Renal cortical epithelial cell (primary cell): ENCODE data around the gene CAB39. TPM values are rescaled to one million over a fixed set of nuclear protein-coding genes. Genes with fewer than 3 reads are reported as not detected.

Experiments used
- DNase-seq: peaks from one replicate; pipeline ENCODE4 v3.0.0-alpha.2; 2011; ENCODE audit warnings: low read depth
- total RNA-seq: library from RNA; depleted of rRNA; stranded (reverse); fragments of >200 nt; gene quantifications from 2 replicates; pipeline ENCODE4 v1.2.3, GENCODE V29; 2014

Gene CAB39
- total RNA-seq = 148 and 169 TPM in 2 replicates

DNA sequence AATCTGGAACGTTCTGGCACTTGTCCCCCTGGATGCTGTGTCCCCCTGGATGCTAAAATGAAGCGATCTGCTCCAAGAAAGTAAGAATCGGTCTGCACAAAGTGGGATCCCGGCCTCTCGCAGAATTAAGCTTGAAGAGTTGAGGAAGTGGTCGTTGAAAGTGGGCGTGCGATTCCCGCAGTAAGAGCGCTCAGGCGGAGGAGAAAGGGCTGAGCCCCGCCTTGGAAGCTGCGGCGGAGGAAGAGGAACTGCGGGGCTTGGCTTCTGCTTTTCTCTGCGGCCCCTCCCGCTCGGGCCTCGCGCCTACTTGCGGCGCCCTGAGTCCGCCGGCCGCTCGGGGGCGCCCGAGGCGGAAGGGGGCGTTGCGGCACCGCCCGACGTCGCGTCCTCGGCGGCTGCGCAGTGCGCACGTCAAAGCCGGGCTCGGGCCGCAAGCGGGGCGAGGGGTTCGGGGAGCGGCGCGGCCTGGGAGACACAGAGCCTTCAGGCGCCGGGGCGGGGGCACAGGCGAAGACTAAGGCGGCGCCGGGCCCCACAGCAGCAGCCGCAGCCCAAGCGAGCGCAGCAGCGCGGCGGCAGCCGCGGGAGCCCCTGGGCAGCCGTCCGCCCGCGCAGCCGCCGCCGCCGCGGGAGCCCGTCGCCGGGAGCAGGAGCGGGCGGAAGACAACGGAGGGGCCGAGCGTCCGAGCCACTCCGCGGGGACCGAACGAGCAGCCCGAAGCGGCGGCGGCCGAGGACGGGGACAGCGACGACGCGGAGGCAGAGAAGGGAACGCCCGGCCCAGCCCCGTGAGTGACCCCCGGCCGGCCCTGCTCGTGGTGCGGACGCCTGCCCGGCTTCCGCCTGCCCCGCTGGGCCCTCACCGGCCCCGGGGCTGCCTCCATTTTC lies at the start of gene CAB39:
Gene CAB39 (plus strand): TSS at position 400 of the 888 bp plus-strand sequence. CDS start 47,160 bp downstream, outside the sequence.
- peak; percentile 57 for DNase-seq

DNA sequence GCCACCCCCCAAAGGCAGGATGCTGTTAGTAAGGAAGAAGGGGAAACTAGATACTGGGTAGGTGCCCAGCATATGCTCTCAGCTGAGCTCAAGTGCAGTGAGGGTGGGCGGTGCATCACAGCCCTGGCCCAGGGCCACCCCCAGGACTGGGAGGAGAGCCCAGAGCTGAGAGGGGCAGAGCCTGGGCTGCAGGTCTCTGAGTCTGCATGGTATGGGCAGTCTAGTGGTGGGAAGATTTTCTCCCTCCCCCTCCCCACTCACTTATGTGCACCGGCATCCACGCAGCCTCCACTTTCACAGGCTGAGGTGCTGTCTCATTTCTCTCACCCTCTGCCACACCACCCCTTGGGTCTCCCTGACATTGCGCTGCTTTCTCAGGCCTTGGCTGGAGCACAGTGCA lies 48.5 kb upstream of the CAB39 start:
- no peak for DNase-seq

DNA sequence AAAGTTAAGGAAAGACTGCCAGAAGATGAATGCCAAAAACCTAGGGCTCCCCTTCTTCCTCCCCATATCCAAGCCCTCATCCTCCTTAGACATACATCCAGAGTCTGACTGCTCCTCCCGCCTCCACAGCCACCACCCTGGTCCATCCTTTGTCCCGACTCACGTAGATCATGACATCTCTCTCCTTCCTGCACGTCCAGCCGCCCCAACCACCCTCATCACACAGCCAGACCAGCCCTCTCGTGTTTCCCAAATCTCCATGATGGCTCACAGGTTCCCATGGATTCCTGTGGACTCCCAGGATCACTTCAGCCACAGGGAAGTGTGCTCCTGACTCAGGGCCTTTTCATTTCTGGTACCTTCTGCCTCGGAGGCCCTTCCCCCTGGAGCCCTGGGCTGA lies 47.8 kb upstream of the CAB39 start:
- DNase-seq = no peak

DNA sequence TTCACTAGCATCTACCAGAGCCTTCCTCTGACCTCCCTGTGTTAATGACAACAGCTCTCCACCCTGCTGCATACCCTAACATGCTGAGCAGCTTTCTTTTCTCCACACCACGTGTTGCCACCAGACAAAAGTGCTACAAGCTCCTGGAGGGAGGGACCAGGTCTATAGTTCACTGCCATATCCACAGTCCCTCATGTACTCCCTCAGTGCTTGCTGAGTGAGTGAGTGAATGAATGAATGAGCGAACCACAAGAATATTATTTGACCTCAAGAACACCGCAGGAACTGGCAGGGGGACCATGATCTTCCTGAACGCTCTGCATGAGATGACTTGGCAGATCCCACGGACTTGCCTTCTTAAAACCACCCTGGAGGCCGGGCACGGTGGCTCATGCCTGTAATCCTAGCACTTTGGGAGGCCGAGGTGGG lies 47.4 kb upstream of the CAB39 start:
- DNase-seq = no peak

DNA sequence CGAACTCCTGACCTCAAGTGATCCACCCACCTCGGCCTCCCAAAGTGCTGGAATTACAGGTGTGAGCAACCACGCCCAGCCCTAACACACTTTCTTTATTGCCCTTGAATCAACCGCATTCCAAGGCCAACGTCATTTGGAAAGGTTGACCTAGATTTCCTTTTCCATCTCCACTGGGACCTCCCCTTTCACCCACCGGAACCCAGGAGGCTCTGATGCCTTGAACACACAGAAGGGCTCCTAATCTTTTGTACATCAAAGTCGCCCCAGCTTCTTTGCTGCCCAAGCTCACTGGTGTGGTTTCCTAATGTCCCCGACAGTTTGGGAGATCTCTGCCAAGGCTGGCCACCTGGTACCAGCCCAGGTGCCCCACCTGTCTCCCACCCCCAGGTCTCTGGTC lies 46.2 kb upstream of the CAB39 start:
- no peak for DNase-seq

DNA sequence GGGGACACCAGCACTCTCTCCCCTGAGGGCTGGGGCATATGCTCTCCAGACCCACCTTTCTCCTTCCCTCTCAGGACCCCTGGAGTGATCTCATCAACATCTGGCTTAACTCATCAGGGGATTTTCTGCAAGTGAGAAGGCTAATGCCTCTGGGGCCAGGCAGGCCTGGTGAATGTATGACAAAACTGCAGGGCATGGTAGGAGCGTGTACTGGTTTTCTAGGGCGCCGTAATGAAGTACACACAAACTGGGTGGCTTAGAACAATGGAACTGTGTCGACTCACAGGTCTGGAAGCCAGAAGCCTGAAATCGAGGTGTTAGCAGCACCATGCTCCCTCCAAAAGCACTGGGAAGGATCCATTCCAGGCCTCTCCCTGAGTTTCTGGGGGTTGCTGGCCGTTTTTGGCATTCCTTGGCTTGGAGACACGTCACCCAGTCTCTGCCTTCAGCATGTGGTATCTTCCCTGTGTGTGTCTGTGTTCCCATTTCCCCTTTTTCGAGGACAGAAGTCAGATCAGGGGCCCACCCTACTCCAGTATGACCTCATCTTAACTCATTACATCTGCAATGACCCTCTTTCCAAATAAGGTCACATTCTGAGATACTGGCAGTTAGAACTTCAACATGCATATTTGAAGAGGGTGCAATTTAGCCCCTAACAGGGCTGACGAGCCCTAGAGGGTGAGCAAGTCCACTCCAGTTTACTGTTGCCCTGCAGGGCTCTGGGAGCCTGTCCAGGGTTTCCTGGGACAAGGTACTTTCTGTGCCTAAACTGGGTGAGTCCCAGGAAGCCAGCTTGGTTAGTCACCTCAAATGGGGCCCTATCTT lies 45.5 kb upstream of the CAB39 start:
- DNase-seq = peak; percentile 69

DNA sequence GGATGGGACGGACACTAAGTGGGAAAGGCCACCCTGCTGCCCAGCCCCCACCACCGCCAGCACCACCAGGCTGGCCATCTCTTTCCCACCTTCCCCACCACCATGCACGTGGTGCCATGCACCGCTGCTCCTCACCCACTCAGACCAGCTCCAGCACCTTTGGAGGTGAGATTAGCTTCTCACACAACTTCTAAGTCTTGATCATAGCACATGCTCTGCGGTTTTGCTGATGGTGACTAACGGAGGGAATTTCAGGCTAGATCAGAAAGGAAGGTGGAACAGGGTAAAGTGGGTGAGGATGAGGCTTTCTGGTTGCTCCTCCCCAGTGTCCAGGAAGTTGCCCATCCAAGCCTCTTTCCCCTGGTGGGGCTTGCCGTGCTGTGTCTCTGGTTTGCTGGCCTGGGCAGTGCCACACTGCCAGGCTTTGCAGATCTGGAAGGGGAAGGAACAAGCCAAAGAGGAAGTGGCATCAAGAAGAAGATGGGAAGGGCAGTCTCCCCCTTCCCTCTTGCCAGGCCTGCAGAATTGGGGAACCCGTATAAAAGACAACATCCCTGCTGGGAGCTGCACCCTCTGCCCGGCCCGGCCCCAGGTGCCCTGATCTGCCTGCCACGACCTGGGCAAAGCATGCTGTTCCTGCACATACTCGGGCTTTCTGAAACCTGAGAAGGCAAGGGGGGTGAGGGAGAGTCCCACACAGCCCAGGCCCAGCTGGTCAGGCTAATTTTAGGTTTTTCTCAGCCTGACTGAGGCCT lies 44.3 kb upstream of the CAB39 start:
- peak; percentile 77 for DNase-seq

DNA sequence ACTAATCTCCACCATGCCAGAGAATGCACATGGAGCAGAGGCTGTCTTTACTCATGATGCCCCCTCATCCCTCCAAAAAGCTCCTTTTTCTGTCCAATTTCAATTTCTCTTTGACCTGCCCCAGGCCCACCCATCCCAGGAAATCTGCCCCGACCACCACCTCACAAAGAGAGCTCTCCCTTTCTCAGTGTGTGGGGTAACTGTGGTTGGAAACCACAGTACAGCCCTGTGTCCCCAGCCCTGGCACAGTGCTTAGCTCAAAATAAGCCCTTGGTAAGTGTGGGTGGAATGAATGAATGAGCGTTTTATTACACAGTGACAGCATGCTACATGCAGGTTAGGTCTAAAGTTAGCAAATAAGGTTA lies 43.7 kb upstream of the CAB39 start:
- DNase-seq = no peak

DNA sequence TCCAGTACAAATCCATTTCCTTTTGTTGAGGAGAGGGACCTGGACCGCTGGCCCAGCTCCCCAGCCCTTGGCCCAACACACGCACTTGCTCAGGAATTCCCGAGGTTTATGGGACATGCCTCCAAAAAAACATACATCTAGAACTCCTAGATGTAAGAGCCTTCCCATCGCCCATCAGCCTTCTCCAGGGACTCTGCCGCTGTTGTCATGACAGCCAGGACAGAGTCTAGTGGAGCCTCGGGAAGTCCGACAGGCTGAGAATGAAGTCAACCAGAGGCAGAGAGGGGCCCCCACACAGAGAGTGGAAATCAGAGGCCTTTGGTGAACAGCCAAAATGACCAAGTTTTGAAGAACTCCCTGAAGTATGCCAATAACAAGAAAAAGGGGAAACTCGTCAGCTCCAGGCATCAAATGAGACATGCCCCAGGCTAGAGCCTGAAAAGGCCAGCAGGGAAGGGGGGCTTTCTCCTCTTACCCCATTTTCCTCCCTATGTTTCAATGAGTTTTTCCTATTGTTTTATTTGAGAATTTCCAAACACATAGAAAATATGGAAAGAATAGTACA lies 43.2 kb upstream of the CAB39 start:
- no peak for DNase-seq

DNA sequence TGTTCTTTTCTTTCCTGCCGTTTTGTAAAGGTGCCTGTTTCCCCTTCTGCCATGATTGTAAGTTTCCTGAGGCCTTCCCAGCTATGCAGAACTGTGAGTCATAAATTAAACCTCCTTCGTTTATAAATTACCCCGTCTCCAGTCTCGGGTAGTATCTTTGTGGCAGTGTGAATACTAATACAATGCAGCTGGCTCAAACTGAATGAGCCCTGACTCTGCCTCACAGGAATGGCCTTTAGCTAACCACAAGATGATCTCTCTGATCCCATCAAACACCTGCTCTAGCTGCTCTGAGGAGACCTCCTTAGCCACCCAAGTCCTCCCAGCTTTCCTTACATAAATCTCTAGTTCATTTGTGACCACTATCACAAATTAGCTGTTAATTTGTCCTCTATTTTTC lies 41.5 kb upstream of the CAB39 start:
- peak; percentile 95 for DNase-seq

DNA sequence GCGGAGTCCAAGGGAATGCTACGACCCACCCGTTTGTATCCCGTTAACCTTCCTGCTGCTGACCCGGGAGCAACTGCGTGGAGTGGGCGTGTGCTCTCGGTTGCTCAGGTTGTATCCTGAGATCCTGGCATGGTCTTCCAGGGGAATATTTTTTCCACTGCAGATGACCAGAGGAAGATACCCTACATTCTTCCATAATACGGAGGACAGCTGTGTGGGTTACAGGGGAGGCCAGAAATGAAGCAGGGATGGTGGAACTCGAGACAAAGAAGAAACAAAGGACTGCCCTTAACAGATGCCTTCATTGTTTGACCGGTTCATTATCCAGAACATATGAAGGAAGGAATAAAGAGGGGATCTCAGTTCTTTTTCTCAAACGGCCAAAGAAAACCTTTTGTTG lies 39.8 kb upstream of the CAB39 start:
- no peak for DNase-seq

DNA sequence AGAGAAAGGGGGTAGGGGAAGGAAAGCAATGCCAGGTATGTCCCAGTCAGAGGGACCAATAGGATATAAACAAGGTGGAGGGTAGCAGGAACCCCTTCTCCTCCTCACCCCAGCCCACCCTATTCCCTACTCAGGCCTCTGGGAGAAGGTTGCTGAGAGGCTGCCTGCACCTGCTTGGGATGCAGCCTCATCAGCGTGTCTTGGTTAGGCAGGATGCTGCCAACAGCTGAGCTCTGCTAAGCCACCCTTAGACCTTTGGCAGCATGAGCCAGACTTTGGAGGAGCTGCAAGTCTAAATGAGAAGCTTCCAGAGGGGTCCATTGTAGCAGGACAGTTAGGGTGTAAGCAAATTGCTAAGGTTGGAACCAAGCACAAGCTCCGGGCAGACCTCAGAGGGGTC lies 38.2 kb upstream of the CAB39 start:
- no peak for DNase-seq

DNA sequence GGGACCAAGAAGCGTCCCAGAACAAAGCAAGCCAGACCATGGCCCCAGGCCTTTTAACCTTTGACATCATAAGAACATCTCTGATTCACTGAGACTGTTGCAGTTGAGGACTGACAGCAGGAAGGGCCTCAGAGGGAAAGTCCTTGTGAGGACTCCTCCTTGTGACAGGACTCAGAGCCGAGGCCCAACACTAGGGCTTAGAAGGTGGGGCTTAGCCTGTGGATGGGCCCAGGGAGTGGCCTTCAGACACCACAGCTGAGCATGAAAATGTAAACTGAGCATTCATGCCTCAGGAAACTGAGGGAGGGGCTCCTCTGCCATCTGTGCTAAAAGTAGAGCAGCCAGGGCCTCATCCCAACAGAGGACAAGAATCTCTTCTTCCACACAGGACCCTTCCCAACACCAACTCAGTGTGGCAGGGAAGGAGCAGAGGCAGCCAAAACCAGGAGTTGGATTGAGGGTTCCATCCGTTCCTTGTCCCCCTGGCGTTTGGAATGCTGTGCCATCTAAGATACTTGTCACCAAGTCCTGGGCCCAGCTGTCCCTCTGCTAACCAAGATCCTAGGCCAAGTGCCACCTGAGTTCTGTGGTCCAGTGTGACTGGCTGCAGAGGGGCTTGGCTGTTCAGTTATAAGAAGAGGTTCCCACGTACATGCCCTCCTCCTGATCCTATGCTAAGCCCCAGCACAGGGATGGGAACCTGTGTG lies 37.5 kb upstream of the CAB39 start:
- DNase-seq = no peak

DNA sequence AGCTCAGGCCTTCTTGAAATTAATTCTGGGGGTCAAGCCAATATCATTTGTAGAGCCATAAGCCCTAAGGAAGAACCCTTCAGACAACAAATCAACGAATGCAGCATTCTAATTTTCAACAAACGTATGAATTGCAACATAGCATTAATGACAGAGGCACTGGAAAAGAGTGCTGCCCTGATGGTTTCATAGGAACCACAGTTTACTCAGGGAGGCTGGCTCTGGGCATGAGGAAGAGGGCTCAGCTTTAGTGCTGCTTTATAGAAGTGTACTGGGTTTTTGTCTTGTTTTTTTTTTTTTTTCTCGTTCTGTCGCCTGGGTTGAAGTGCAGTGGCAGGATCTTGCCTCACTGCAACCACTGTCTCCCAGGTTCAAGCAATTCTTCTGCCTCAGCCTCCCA lies 36.1 kb upstream of the CAB39 start:
- no peak for DNase-seq

DNA sequence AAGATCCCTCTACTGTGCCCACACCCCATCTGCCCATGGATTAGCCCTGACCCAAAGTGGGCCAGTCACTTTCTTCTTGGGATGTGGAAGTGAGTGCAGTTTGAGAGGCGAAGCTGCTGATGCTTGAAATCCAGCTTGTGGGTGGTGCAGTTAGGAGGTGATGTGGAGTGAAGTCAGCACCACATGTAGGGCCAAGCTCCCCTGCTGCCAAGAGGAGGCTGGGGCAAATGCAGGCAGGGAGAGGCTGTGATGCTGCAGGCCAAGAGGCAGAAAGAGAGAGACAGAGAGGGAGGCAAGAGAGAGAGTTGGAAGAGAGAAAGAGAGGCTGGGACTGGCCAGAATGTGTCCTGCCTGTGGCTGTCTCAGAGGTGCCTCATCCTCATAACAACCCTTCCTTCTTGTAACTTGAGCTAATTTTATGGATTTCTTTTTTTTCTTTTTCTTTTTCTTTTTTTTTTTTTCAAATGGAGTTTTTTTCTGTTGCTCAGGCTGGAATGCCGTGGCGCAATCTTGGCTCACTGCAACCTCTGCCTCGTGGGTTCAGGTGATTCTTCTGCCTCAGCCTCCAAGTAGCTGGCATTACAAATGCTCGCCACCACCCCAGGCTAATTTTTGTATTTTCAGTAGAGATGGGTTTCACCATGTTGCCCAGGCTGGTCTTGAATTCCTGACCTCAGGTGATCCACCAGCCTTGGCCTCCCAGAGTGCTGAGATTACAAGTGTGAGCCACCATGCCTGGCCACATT lies 35.3 kb upstream of the CAB39 start:
- peak; percentile 29 for DNase-seq

DNA sequence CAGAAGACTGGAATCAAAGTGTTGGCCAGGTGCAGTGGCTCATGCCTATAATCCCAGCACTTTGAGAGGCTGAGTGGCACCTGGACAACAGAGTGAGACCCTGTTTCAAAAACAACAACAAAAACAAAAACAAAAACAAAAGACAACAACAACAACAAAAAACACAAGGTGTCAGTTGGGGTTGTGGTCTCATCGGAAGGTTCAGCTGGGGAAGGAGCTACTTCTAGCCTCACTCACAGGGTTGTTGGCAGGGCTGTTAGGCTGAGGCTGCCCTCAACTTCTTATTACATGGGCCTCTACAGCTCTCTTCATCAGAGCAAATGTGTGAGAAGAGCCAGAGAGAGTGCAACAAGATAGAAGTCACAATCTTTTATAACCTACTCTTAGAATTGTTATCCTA lies 34.6 kb upstream of the CAB39 start:
- DNase-seq = no peak

DNA sequence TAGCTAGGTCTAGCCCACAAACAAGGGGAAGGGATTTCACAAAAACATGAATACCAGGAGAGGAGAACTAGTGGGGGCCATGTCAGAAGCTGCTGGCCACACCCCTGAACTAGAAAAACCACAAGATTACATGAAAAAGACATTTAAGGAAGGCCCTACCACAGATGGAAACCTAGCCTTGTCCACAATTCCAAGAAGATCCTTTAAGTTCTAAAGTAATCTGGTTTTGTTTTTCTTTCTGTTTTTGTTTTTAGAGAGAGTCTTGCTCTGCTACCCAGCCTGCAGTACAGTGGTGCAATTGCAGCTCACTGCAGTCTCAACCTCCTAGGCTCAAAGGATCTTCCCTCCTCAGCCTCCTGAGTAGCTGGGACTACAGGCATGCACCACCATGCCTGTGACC lies 34.2 kb upstream of the CAB39 start:
- no peak for DNase-seq

DNA sequence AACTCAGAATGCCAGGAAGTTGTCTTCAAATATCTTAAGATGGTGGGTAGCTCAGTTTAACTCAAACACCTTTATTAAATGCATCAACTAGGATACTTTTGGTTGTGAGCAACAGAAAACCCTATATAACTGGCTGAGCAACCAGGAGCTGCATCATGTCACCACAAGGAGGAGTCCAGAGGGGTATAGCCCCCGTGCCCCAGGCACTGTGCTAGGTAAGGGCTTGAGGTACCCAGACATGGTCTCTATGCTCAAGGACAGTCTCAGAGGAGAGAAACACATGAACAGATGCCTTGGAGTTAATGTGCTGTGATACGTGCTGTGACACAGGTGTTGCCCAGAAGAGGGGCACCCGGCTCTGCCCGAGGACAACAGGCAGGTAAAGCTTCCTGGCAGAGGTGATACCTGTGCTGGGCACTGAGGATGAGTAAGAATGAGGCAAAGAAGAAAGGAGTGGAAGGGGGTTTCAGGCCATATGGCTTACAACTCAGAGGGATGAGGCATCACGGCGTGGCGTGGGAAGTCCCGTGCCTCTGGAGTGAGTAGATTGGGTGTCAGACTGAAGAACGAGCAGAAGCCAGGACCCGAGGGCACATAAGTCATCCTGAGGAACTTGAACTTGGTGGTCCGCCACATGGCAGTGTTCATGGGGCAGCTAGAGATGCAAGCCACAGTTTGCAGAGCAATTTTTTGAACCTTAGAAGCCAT lies 32.0 kb upstream of the CAB39 start:
- no peak for DNase-seq

DNA sequence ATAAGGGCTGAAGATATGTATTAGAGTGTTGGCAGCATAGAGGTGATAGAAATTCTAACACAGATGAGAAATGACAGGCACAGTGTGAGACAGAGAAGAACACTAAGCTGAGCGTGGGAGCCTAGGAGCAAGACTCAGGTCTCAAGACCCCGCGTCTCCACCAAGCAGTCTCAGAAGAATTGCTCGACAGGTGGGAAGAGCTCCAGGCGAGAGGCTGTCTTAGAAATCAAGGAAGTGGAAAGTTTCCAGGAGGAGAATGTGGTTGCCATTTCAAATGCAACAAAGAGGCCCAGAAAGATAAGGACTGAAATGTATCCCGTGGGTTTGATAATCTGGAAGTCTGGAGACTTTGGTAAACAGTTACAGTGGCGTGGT lies 31.5 kb upstream of the CAB39 start:
- no peak for DNase-seq

DNA sequence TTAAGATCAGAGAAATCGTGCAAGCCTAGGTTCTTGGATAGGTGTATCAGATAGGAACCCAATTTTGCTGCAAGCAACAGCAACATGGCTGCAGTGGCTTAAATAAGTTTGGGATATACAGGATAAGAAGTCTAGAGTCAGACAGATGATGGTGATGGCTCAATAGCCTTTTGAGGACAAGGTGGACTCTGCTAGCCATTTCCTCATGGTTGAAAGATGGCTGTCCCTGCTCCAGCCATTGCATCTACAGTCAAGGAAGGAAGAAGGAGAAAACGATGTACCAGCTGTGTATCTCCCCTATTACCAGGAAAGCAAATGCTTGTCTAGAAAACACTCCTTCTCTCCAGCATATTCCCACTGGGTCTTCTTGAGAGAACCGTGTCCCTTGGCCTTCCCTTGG lies 30.1 kb upstream of the CAB39 start:
- no peak for DNase-seq
